Endodermal cell (in vitro differentiated cells): ENCODE results near the gene MFSD11. TPM values are rescaled to one million over a fixed set of nuclear protein-coding genes. Genes with fewer than 3 reads are reported as not detected.
"Not testable (repeated sequence)": the region's sequence is repeated elsewhere in the genome, so short reads cannot be mapped to it uniquely, and the experiment has no call there.

Experiments
- DNase-seq: peaks from one replicate; pipeline ENCODE4 v3.0.0-alpha.2; 2017
- H3K27ac ChIP-seq: 2 replicates; pipeline ENCODE4 v1.5.1; 2013; ENCODE audit warnings: mild to moderate bottlenecking, low read depth, low read length, moderate library complexity
- H3K27me3 ChIP-seq: 2 replicates; pipeline ENCODE4 v1.6.1; 2013; ENCODE audit warnings: mild to moderate bottlenecking, low read length, moderate library complexity; ENCODE audit not compliant: insufficient read depth, control insufficient read depth, poor library complexity, severe bottlenecking
- H3K36me3 ChIP-seq: 2 replicates; pipeline ENCODE4 v1.7.0; 2013; ENCODE audit warnings: mild to moderate bottlenecking, low read length, moderate library complexity; ENCODE audit not compliant: control insufficient read depth, insufficient read depth
- H3K4me1 ChIP-seq: one replicate; pipeline ENCODE4 v1.7.0; 2013; ENCODE audit warnings: low read length; ENCODE audit not compliant: control insufficient read depth, insufficient read depth
- H3K4me3 ChIP-seq: 2 replicates; pipeline ENCODE4 v1.5.1; 2013; ENCODE audit warnings: mild to moderate bottlenecking, low read length, moderate library complexity
- H3K9ac ChIP-seq: 2 replicates; pipeline ENCODE4 v1.6.1; 2013; ENCODE audit warnings: mild to moderate bottlenecking, low read length, moderate library complexity; ENCODE audit not compliant: poor library complexity, severe bottlenecking; ENCODE audit errors: extremely low read depth
- H3K9me3 ChIP-seq: 2 replicates; pipeline ENCODE4 v1.6.1; 2013; ENCODE audit warnings: mild to moderate bottlenecking, low read length, moderate library complexity; ENCODE audit not compliant: control insufficient read depth
- H3K27ac Mint-ChIP-seq: 2 replicates; pipeline ENCODE4 v1.8.0; 2020; ENCODE audit warnings: mixed read lengths
- H3K27me3 Mint-ChIP-seq: 2 replicates; pipeline ENCODE4 v1.8.0; 2021; ENCODE audit warnings: mild to moderate bottlenecking, mixed read lengths; ENCODE audit not compliant: insufficient read depth
- H3K36me3 Mint-ChIP-seq: 2 replicates; pipeline ENCODE4 v1.8.0; 2020; ENCODE audit warnings: low read depth, mixed read lengths
- H3K4me1 Mint-ChIP-seq: 2 replicates; pipeline ENCODE4 v1.8.0; 2020; ENCODE audit warnings: mixed read lengths
- H3K4me3 Mint-ChIP-seq: 2 replicates; pipeline ENCODE4 v1.8.0; 2020; ENCODE audit warnings: mild to moderate bottlenecking, moderate library complexity, mixed read lengths
- H3K9me3 Mint-ChIP-seq: 2 replicates; pipeline ENCODE4 v1.8.0; 2020; ENCODE audit warnings: mild to moderate bottlenecking, mixed read lengths
- CTCF ChIP-seq: fragments of 200-600 bp; sonication (generic); conservative IDR thresholded peaks from 2 replicates; pipeline ENCODE4 v1.5.0; 2021; ENCODE audit warnings: antibody characterized with exemption, mild to moderate bottlenecking
- WGBS, 2 experiments: methylation state at CpG; one replicate each; pipeline versions ENCODE4 v1.1.5 to v1.1.7; 2013; ENCODE audit warnings: missing lambda C conversion rate in 2 of 2, mixed read lengths in 1 of 2; ENCODE audit not compliant: insufficient coverage in 1 of 2, insufficient read length in 1 of 2; 5-methylcytosine and 5-hydroxymethylcytosine counted together
- total RNA-seq, 2 donors: library from RNA; stranded (reverse); fragmentation: NEBNext Ultra II Directional in 1 of 2; extraction: Animal tissue kit (Norgen Biotek cat#: 25700) in 1 of 2; gene quantifications; 2 replicates in 1 of 2; 3 replicates in 1 of 2; pipeline ENCODE4 v1.2.1, GENCODE V29; 2021

The MFSD11 gene
- total RNA-seq, 2 donors from 2014 or later, result 29.3 to 33.3 TPM

DNA sequence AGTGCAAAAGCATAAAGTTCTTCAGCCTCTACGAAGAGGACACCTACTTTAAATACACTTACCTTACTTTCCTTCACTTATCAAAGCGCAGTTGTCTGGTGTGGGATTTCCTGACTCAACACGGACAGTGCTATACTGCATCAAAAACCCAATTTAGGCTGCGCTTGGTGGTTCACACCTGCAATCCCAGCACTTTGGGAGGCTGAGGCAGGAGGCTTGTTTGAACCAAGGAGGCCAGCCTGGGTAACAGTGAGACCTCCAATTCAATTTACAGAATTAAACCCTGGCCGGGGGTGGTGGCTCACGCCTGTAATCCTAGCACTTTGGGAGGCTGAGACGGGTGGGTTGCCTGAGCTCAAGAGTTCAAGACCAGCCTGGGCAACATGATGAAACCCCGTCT is 15.6 kb upstream of the MFSD11 start:
- 95% methylated on average over 6 to 8 of the region's 8 CpGs for WGBS, 2 experiments
- Histone ChIP-seq H3K9ac (no peak overlapping the region), H3K4me3 (no peak overlapping the region), H3K27ac (no peak overlapping the region), H3K4me1 (no peaks in the 10 kb centered on the region), H3K9me3 (no peaks in the 10 kb centered on the region), H3K27me3 (no peaks in the 10 kb centered on the region), H3K36me3 (peaks cover 70% of the 10 kb centered on the region)
- no peak for DNase-seq
- no peak for TF ChIP-seq CTCF
- H3K4me3 Mint-ChIP-seq, result no peak overlapping the region
- H3K36me3 Mint-ChIP-seq, result peaks cover 68% of the 10 kb centered on the region
- no peaks in the 10 kb centered on the region for H3K27me3 Mint-ChIP-seq
- peaks cover 5% of the 10 kb centered on the region for H3K4me1 Mint-ChIP-seq
- no peak overlapping the region for H3K27ac Mint-ChIP-seq
- H3K9me3 Mint-ChIP-seq, result no peaks in the 10 kb centered on the region

DNA sequence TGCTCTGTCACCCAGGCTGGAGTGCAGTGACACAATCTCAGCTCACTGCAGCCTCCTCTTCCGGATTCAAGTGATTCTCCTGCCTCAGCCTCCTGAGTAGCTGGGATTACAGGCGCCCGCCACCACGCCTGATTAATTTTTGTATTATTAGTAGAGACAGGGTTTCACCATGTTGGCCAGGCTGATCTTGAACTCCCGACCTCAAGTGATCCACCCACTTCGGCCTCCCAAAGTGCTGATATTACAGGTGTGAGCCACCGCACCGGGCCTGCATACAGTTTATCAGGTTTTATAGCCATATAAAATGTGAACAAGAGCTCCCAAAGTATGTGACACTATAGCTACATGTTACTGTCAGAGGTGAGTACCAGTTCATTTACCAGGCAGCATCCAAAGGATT is 14.9 kb upstream of the MFSD11 start:
- 97% methylated on average over 5 to 8 of the region's 8 CpGs for WGBS, 2 experiments
- H3K36me3 Mint-ChIP-seq, result peaks cover 66% of the 10 kb centered on the region
- not testable (repeated sequence) for H3K4me1 ChIP-seq, H3K27ac Mint-ChIP-seq, H3K9me3 ChIP-seq, H3K4me3 Mint-ChIP-seq, H3K27ac ChIP-seq, H3K4me1 Mint-ChIP-seq, DNase-seq, H3K4me3 ChIP-seq, H3K27me3 ChIP-seq, H3K9me3 Mint-ChIP-seq, H3K27me3 Mint-ChIP-seq, H3K9ac ChIP-seq
- peaks cover 66% of the 10 kb centered on the region for H3K36me3 ChIP-seq

DNA sequence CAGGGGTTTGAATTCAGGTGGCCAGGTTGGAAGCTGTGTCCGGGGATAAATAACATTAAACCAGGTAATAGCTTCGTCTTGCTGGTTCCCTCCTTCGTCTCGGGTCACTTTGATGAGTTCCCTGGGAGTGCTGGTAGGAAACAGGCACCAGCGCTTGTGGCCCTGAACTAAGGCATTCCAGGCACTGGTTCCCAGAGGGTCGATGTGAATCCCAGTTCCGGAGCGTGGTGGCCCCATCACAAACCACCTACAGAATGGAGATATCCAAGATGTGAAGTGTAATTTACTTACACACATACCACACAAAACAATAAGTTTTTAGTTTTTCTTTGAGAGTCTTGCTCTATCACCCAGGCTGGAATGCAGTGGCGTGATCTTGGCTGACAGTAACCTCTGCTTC is 14.1 kb upstream of the MFSD11 start:
- Mint-ChIP-seq H3K27me3 (no peaks in the 10 kb centered on the region), H3K4me1 (peaks cover 5% of the 10 kb centered on the region), H3K36me3 (peaks cover 57% of the 10 kb centered on the region), H3K4me3 (no peak overlapping the region), H3K27ac (no peak overlapping the region), H3K9me3 (no peaks in the 10 kb centered on the region)
- Histone ChIP-seq H3K4me1 (no peaks in the 10 kb centered on the region), H3K27ac (no peak overlapping the region), H3K9me3 (no peaks in the 10 kb centered on the region), H3K27me3 (no peaks in the 10 kb centered on the region), H3K9ac (no peak overlapping the region), H3K36me3 (peaks cover 57% of the 10 kb centered on the region), H3K4me3 (no peak overlapping the region)
- TF ChIP-seq CTCF, result no peak
- WGBS, 2 experiments, result 96 to 97% methylated on average over 3 to 9 of the region's 9 CpGs
- DNase-seq, result no peak

- peak overlapping the region; percentile 87 for H3K4me3 Mint-ChIP-seq
- H3K9me3 Mint-ChIP-seq, result no peaks in the 10 kb centered on the region
- Histone ChIP-seq H3K27me3 (no peaks in the 10 kb centered on the region), H3K36me3 (peaks cover 39% of the 10 kb centered on the region), H3K4me1 (no peaks in the 10 kb centered on the region), H3K4me3 (peak overlapping the region; percentile 89), H3K27ac (peak overlapping the region; percentile 82), H3K9me3 (no peaks in the 10 kb centered on the region), H3K9ac (peak overlapping the region; percentile 80)
- no peak for TF ChIP-seq CTCF
- DNase-seq, result no peak
- peak overlapping the region; percentile 92 for H3K27ac Mint-ChIP-seq
- no peaks in the 10 kb centered on the region for H3K27me3 Mint-ChIP-seq
- H3K36me3 Mint-ChIP-seq, result peaks cover 50% of the 10 kb centered on the region
- 16 to 23% methylated on average over 27 to 38 of the region's 38 CpGs for WGBS, 2 experiments
- peaks cover 5% of the 10 kb centered on the region for H3K4me1 Mint-ChIP-seq
Measured at GRCh38 chr17:76725580-76726230, 12.2 kb upstream of the MFSD11 start.
